CMK (cell line): Measurements from ENCODE around the gene PGP.

Source experiments
- DNase-seq: peaks from one replicate; pipeline ENCODE4 v3.0.0-alpha.2; 2010; ENCODE audit warnings: low read depth

Gene PGP

DNA sequence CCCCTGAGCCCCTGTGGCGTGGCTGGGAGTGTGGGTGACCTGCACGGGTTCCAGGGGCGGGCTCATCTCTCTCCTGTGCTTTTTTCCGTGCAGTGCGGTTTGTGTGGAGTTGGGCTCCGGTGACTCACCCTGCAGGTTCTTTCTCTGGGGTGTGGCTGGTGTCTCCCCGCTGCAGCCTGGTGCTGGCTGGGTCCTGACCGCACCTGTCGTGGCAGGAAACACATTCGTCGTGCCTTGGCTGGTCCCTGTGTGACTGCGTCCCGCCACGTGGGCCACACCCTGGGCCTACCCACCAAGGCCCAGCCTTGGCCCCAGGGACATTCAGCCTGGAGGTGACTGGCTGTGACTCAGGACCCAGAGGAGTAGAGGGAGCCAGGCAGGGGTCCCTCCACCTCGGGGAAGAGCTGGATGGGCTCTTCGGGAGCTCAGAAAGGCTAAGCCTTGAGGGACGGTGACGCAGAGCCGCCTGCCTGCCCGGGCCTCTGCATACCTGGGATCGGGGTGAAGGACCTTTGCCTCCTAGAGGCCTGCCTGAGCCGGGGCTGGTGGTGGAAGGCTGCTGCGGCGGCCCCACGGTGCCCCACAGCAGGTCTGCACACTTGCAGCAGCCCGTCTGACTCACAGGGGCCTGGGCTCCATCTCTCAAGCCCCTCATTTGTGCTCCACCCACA lies 51.3 kb downstream of the PGP start:
- DNase-seq, result no peak

DNA sequence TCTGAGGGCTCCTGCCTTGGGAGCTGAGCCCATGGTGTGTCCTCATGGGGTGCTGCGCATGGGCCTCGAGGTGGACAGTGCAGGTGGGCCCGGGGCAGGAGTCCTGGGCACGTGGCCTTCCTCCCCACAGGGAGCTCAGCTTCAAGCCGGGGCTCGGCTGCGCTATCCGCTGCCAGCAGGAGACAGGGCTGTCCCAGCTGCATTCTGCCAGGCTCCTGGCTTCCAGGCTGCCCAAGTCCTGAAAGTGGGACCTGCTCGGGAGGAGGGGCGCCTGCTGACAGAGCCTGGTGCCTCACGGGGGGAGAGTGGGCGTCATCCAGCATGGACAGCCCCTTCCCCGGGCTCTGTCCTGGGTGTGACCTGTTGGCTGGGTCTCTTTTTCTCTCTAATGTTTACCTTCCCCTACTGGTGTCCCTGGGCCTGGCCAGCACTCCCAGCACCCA lies 51.9 kb downstream of the PGP start:
- DNase-seq, result no peak

GRCh38 chr16:2161911-2162310 lies 52.7 kb downstream of the PGP start:
- no peak for DNase-seq
